Measurements from ENCODE around the gene CRACDL. TPM values are rescaled to one million over a fixed set of nuclear protein-coding genes. Genes with fewer than 3 reads are reported as not detected.

CRACDL gene
- total and polyA plus RNA-seq, 12 donors, result 1.2 to 7.9 (median 3.2) TPM

DNA sequence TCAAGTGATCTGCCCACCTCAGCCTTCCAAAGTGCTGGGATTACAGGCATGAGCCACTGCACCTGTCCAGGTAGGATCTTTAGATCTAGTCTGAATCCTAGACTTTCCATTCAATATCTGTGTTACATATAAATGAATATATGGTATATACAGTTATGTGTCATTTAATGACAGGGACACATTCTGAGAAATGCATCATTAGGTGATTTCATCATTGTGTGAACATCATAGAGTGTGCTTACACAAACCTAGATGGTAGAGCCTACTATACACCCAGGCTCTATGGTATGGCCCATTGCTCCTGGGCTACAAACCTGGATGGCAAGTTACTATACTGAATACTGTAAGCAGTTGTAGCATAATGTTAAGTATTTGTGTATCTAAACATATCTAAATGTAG is 189.6 kb downstream of the CRACDL start:
- no peak for ATAC-seq
- H3K36me3 ChIP-seq, result no peaks in the 10 kb centered on the region
- no peak overlapping the region for H3K27ac ChIP-seq
- DNase-seq, result no peak
- TF ChIP-seq, protein P1, sequence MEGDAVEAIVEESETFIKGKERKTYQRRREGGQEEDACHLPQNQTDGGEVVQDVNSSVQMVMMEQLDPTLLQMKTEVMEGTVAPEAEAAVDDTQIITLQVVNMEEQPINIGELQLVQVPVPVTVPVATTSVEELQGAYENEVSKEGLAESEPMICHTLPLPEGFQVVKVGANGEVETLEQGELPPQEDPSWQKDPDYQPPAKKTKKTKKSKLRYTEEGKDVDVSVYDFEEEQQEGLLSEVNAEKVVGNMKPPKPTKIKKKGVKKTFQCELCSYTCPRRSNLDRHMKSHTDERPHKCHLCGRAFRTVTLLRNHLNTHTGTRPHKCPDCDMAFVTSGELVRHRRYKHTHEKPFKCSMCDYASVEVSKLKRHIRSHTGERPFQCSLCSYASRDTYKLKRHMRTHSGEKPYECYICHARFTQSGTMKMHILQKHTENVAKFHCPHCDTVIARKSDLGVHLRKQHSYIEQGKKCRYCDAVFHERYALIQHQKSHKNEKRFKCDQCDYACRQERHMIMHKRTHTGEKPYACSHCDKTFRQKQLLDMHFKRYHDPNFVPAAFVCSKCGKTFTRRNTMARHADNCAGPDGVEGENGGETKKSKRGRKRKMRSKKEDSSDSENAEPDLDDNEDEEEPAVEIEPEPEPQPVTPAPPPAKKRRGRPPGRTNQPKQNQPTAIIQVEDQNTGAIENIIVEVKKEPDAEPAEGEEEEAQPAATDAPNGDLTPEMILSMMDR (IDR thresholded peaks at IDR 0.05), result no peak
- no peaks in the 10 kb centered on the region for H3K9me3 ChIP-seq
- H3K4me3 ChIP-seq, result no peak overlapping the region
- intact Hi-C loops (cut with DNase I), result loop anchor here in 1 of 10 donors (10.0 kb wide), 1 partner anchor 92 kb away; no protein-coding TSS in a partner anchor
- peaks cover 0 to 41% (median 13%) of the 10 kb centered on the region in 9 donors for H3K4me1 ChIP-seq
- H3K27me3 ChIP-seq, result no peaks in the 10 kb centered on the region

GRCh38 chr2:98744595-98744994 is 191.4 kb downstream of the CRACDL start:
- Histone ChIP-seq H3K36me3 (no peaks in the 10 kb centered on the region), H3K4me1 (peaks cover 0 to 47% (median 13%) of the 10 kb centered on the region in 9 donors), H3K27ac (no peak overlapping the region), H3K9me3 (no peaks in the 10 kb centered on the region), H3K27me3 (no peaks in the 10 kb centered on the region), H3K4me3 (no peak overlapping the region)
- TF ChIP-seq, protein P1 (IDR thresholded peaks at IDR 0.05), result no peak
- ATAC-seq, result peak in 1 of 8 donors; percentile 50
- WGBS, 2 donors, result 84 to 85% methylated on average over 5 of the region's 5 CpGs
- DNase-seq, result no peak
- intact Hi-C loops (cut with DNase I), result loop anchor here in 1 of 10 donors (10.0 kb wide), 1 partner anchor 90 kb away; no protein-coding TSS in a partner anchor

Other genes with a start within 250 kb of the CRACDL start
- 10 to 100 TPM; 17.7 to 33.0 (median 18.7) TPM for gene MGAT4A, start 205.1 kb downstream of the CRACDL start, total RNA-seq
- gene MGAT4A, start 205.1 kb downstream of the CRACDL start, polyA plus RNA-seq, result 1 to 10 TPM; 4.6 to 7.2 TPM
- under 1 TPM in 3 of 10 donors, not detected in 7; 0.23 to 0.30 (median 0.28) TPM for gene C2orf15, start 205.5 kb upstream of the CRACDL start, total RNA-seq
- gene C2orf15, start 205.5 kb upstream of the CRACDL start, polyA plus RNA-seq, result under 1 TPM in 1 of 2 donors, not detected in 1; 0.03 TPM
- gene TSGA10, start 218.7 kb upstream of the CRACDL start, total RNA-seq, result 1 to 10 TPM; 1.4 to 4.1 (median 3.0) TPM
- gene TSGA10, start 218.7 kb upstream of the CRACDL start, polyA plus RNA-seq, result under 1 TPM; 0.52 to 0.59 TPM
- gene LIPT1, start 218.7 kb upstream of the CRACDL start, total RNA-seq, result 10 to 100 TPM in 1 of 10 donors, 1 to 10 TPM in 9; 6.2 to 10.1 (median 7.6) TPM
- gene LIPT1, start 218.7 kb upstream of the CRACDL start, polyA plus RNA-seq, result 10 to 100 TPM in 1 of 2 donors, 1 to 10 TPM in 1; 4.2 to 18.5 TPM
- gene MITD1, start 244.8 kb upstream of the CRACDL start, total RNA-seq, result 10 to 100 TPM in 9 of 10 donors, 1 to 10 TPM in 1; 9.3 to 14.2 (median 11.8) TPM
- gene MITD1, start 244.8 kb upstream of the CRACDL start, polyA plus RNA-seq, result 10 to 100 TPM; 24.6 to 45.9 TPM
- gene MRPL30, start 245.0 kb upstream of the CRACDL start, total RNA-seq, result 10 to 100 TPM; 31.9 to 43.2 (median 36.1) TPM
- gene MRPL30, start 245.0 kb upstream of the CRACDL start, polyA plus RNA-seq, result 10 to 100 TPM; 19.0 to 19.4 TPM

Data from heart right ventricle (tissue), 16 donors.